Sigmoid colon (tissue), 7 donors: ENCODE data around the gene MYL5. TPM values are rescaled to one million over a fixed set of nuclear protein-coding genes. Genes with fewer than 3 reads are reported as not detected.
"Not testable (repeated sequence)": the region's sequence is repeated elsewhere in the genome, so short reads cannot be mapped to it uniquely, and the experiment has no call there.

ENCODE experiments used
- DNase-seq: peaks from one replicate; pipeline ENCODE4 v3.0.0-alpha.2; 2019
- H3K27ac ChIP-seq, 4 donors: fragments of 200-600 bp; sonication (generic); one replicate each; pipeline ENCODE4 v1.5.1; 2016 to 2019; ENCODE audit warnings: mild to moderate bottlenecking in 1 of 4
- H3K27me3 ChIP-seq, 3 donors: fragments of 200-600 bp; sonication (generic); one replicate each; pipeline ENCODE4 v1.5.1; 2019; ENCODE audit warnings: mild to moderate bottlenecking in 1 of 3
- H3K36me3 ChIP-seq, 4 donors: fragments of 200-600 bp; sonication (generic); one replicate each; pipeline ENCODE4 v1.5.1; 2016 to 2019
- H3K4me1 ChIP-seq, 4 donors: fragments of 200-600 bp; sonication (generic); one replicate each; pipeline ENCODE4 v1.5.1; 2017 to 2019
- H3K4me3 ChIP-seq, 4 donors: fragments of 200-600 bp; sonication (generic); one replicate each; pipeline ENCODE4 v1.5.1; 2017 to 2019; ENCODE audit warnings: mild to moderate bottlenecking in 2 of 4, moderate library complexity in 1 of 4
- H3K9me3 ChIP-seq, 4 donors: fragments of 200-600 bp in 3 of 4; sonication (generic) in 3 of 4; one replicate each; pipeline versions ENCODE4 v1.5.1 to v1.6.1; 2013 to 2019
- CTCF ChIP-seq, 4 experiments: fragments of 450-650 bp in 3 of 4; fragments of 200-600 bp in 1 of 4; IDR thresholded peaks; one replicate each; pipeline ENCODE4 v1.5.1; 2016 to 2019; ENCODE audit warnings: antibody characterized with exemption in 4 of 4, mild to moderate bottlenecking in 3 of 4, moderate library complexity in 2 of 4
- EP300 ChIP-seq, 4 donors: sonication (generic); formaldehyde crosslinking; IDR thresholded peaks; one replicate each; pipeline ENCODE4 v1.6.1; 2017; ENCODE audit warnings: antibody characterized with exemption in 4 of 4
- POLR2A ChIP-seq, 2 donors: fragments of 450-650 bp; IDR thresholded peaks; one replicate each; pipeline ENCODE4 v1.6.1; 2016; ENCODE audit warnings: antibody characterized with exemption in 2 of 2, mild to moderate bottlenecking in 2 of 2, moderate library complexity in 2 of 2
- POLR2AphosphoS5 ChIP-seq, 4 donors: sonication (generic); formaldehyde crosslinking; IDR thresholded peaks; one replicate each; pipeline ENCODE4 v1.6.1; 2017; ENCODE audit warnings: antibody characterized with exemption in 4 of 4
- WGBS, 2 donors: extraction: QIAGEN DNeasy Blood & Tissue Kit; methylation state at CpG; one replicate each; pipeline ENCODE4 v1.1.7; 2013; 5-methylcytosine and 5-hydroxymethylcytosine counted together
- intact Hi-C: fragments of 100-400 bp; cut with DNase I; formaldehyde crosslinking; loops from one replicate; pipeline ENCODE4 v1.15.1; 2023
- polyA plus RNA-seq, 3 donors: library from polyadenylated mRNA; stranded (reverse); fragments of 200-250 nt; gene quantifications; one replicate each; pipeline ENCODE4 v1.2.3, GENCODE V29; 2013
- total RNA-seq, 4 donors: library from RNA; depleted of rRNA; stranded (reverse); fragments of >200 nt; gene quantifications; one replicate each; pipeline ENCODE4 v1.1.0, GENCODE V29; 2016
- donor health status: healthy with polysubstance abuse.
- donor health status: Bipolar disorder and iron deficiency.
- donor health status: healthy.

MYL5 gene
- total and polyA plus RNA-seq, 7 donors = 5.7 to 29.7 (median 11.7) TPM

GRCh38 chr4:633406-633805, 40.9 kb upstream of the MYL5 start:
- peak; percentile 21 for DNase-seq
- Histone ChIP-seq H3K4me1 (no peaks in the 10 kb centered on the region), H3K27me3 (peaks cover 0 to 29% (median 8%) of the 10 kb centered on the region in 3 donors), H3K4me3 (no peak overlapping the region), H3K36me3 (no peaks in the 10 kb centered on the region), H3K9me3 (no peaks in the 10 kb centered on the region), H3K27ac (no peak overlapping the region)
- intact Hi-C loops = no loop called here
- WGBS, 2 donors = 52 to 57% methylated on average over 9 of the region's 9 CpGs
- TF ChIP-seq EP300 (IDR thresholded peaks at IDR 0.05) = no peak

GRCh38 chr4:633976-634598, 40.3 kb upstream of the MYL5 start:
- no peak overlapping the region for H3K27ac ChIP-seq
- intact Hi-C loops = no loop called here
- no peak overlapping the region for H3K4me3 ChIP-seq
- no peaks in the 10 kb centered on the region for H3K4me1 ChIP-seq
- TF ChIP-seq POLR2AphosphoS5 (IDR thresholded peaks at IDR 0.05) (no peak), CTCF (IDR thresholded peaks at IDR 0.05) (no peak), POLR2A (IDR thresholded peaks at IDR 0.05) (no peak), EP300 (IDR thresholded peaks at IDR 0.05) (no peak)
- 53 to 78% methylated on average over 15 of the region's 15 CpGs for WGBS, 2 donors
- H3K9me3 ChIP-seq = no peaks in the 10 kb centered on the region
- DNase-seq = peak; percentile 50
- no peaks in the 10 kb centered on the region for H3K36me3 ChIP-seq
- peaks cover 0 to 23% (median 1%) of the 10 kb centered on the region in 3 donors for H3K27me3 ChIP-seq

- H3K27me3 ChIP-seq = peaks cover 0 to 18% (median 0%) of the 10 kb centered on the region in 3 donors
- 68 to 80% methylated on average over 23 of the region's 23 CpGs for WGBS, 2 donors
- DNase-seq = peak; percentile 19
Measured at GRCh38 chr4:634599-634985, 39.8 kb upstream of the MYL5 start.

GRCh38 chr4:635066-635835, 39.1 kb upstream of the MYL5 start:
- H3K36me3 ChIP-seq, H3K4me3 ChIP-seq, intact Hi-C loops, H3K9me3 ChIP-seq, H3K27ac ChIP-seq, H3K4me1 ChIP-seq: not testable (repeated sequence)
- WGBS, 2 donors = 92% methylated on average over 46 of the region's 46 CpGs
- peak; percentile 15 for DNase-seq
- H3K27me3 ChIP-seq = peaks cover 0 to 18% (median 0%) of the 10 kb centered on the region in 3 donors

More at GRCh38 chr4:634599-634985, 39.8 kb upstream of the MYL5 start:
- Histone ChIP-seq H3K4me1 (no peaks in the 10 kb centered on the region), H3K27ac (no peak overlapping the region), H3K4me3 (no peak overlapping the region), H3K36me3 (no peaks in the 10 kb centered on the region), H3K9me3 (no peaks in the 10 kb centered on the region)
- intact Hi-C loops = no loop called here
- TF ChIP-seq CTCF (IDR thresholded peaks at IDR 0.05) = no peak
- TF ChIP-seq POLR2A (IDR thresholded peaks at IDR 0.05) = no peak
- no peak for TF ChIP-seq EP300 (IDR thresholded peaks at IDR 0.05)
- TF ChIP-seq POLR2AphosphoS5 (IDR thresholded peaks at IDR 0.05) = no peak

GRCh38 chr4:635851-636627, 38.3 kb upstream of the MYL5 start:
- peaks cover 0 to 18% (median 0%) of the 10 kb centered on the region in 3 donors for H3K27me3 ChIP-seq
- 83 to 89% methylated on average over 22 of the region's 22 CpGs for WGBS, 2 donors
- H3K27ac ChIP-seq = no peak overlapping the region
- H3K9me3 ChIP-seq = no peaks in the 10 kb centered on the region
- no peak for TF ChIP-seq POLR2A (IDR thresholded peaks at IDR 0.05)
- TF ChIP-seq CTCF (IDR thresholded peaks at IDR 0.05) = no peak
- no peak for TF ChIP-seq EP300 (IDR thresholded peaks at IDR 0.05)
- TF ChIP-seq POLR2AphosphoS5 (IDR thresholded peaks at IDR 0.05) = no peak
- no peaks in the 10 kb centered on the region for H3K4me1 ChIP-seq
- no peaks in the 10 kb centered on the region for H3K36me3 ChIP-seq
- no peak overlapping the region for H3K4me3 ChIP-seq
- intact Hi-C loops = no loop called here
- DNase-seq = peak; percentile 46
